HCT116 (cell line): Measurements from ENCODE around the gene DCTN5.
"Not testable (repeated sequence)": the region's sequence is repeated elsewhere in the genome, so short reads cannot be mapped to it uniquely, and the experiment has no call there.

Experiments
- ELF1 ChIP-seq: IDR thresholded peaks from 2 replicates; pipeline ENCODE4 v1.6.1; 2012; ENCODE audit warnings: low read depth, borderline replicate concordance
- EZH2 ChIP-seq: fragments of 200-600 bp; sonication (generic); IDR thresholded peaks from 2 replicates; pipeline ENCODE4 v1.6.1; 2017; ENCODE audit warnings: antibody characterized with exemption, mixed run types
- JUND ChIP-seq: IDR thresholded peaks from 2 replicates; pipeline ENCODE4 v1.6.1; 2012
- TF ChIP-seq, protein P1 (sequence below): IDR thresholded peaks from 2 replicates; pipeline ENCODE4 v1.6.1; 2011; ENCODE audit warnings: mild to moderate bottlenecking, low read length, moderate library complexity; ENCODE audit not compliant: insufficient replicate concordance; ENCODE audit errors: extremely low read depth

DNA sequence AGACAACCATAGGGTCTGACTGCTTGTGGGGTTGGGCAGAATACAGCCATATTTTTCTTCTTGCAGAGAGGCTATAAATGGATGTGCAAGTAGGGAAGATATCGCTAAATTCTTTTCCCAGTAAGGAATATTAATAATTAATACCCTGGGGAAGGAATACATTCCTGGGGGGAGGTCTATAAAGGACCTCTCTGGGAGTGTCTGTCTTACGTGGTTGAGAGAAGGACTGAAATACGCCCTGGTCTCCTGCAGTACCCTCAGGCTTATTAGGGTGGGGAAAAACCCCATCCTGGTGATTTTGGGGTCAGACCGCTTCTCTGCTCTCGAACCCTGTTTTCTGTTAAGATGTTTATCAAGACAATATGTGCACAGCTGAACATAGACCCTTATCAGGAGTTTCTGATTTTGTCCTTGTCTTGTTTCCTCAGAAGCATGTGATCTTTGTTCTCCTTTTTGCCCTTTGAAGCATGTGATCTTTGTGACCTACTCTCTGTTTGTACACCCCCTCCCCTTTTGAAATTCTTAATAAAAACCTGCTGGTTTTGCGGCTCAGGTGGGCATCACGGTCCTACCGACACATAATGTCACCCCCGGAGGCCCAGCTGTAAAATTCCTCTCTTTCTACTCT lies 81.5 kb downstream of the DCTN5 start:
- not testable (repeated sequence) for TF ChIP-seq JUND, EZH2, ELF1
- TF ChIP-seq, protein P1, sequence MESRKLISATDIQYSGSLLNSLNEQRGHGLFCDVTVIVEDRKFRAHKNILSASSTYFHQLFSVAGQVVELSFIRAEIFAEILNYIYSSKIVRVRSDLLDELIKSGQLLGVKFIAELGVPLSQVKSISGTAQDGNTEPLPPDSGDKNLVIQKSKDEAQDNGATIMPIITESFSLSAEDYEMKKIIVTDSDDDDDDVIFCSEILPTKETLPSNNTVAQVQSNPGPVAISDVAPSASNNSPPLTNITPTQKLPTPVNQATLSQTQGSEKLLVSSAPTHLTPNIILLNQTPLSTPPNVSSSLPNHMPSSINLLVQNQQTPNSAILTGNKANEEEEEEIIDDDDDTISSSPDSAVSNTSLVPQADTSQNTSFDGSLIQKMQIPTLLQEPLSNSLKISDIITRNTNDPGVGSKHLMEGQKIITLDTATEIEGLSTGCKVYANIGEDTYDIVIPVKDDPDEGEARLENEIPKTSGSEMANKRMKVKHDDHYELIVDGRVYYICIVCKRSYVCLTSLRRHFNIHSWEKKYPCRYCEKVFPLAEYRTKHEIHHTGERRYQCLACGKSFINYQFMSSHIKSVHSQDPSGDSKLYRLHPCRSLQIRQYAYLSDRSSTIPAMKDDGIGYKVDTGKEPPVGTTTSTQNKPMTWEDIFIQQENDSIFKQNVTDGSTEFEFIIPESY: not testable (repeated sequence)
